HL-60 (cell line): Measurements from ENCODE around the gene PRDM1.

ENCODE experiments used
- DNase-seq, 2 experiments: peaks; one replicate each; pipeline ENCODE4 v3.0.0-alpha.2; 2010 to 2020; ENCODE audit warnings: low read depth in 1 of 2, low spot score in 1 of 2
- H3K27ac ChIP-seq: fragments of 250-450 bp; sonication (Bioruptor Pico); replicated peaks from 2 replicates; pipeline ENCODE4 v1.5.1; 2020; ENCODE audit warnings: mild to moderate bottlenecking, moderate library complexity
- H3K27me3 ChIP-seq: fragments of 250-450 bp; sonication (Bioruptor Pico); 2 replicates; pipeline ENCODE4 v1.5.1; 2021; ENCODE audit warnings: mild to moderate bottlenecking, moderate library complexity; ENCODE audit not compliant: insufficient read depth, poor library complexity, severe bottlenecking
- H3K4me3 ChIP-seq: replicated peaks from 2 replicates; pipeline ENCODE4 v1.5.1; 2011; ENCODE audit warnings: mild to moderate bottlenecking, control low read depth, low read length; ENCODE audit not compliant: insufficient read depth
- GABPA ChIP-seq: IDR thresholded peaks from 2 replicates; pipeline ENCODE4 v1.6.1; 2012; ENCODE audit warnings: low read depth
- POLR2AphosphoS5 ChIP-seq: IDR thresholded peaks from 2 replicates; pipeline ENCODE4 v1.6.1; 2012; ENCODE audit warnings: low read depth
- REST ChIP-seq: IDR thresholded peaks from 2 replicates; pipeline ENCODE4 v1.6.1; 2012; ENCODE audit warnings: low read depth; ENCODE audit not compliant: insufficient replicate concordance
- SPI1 ChIP-seq: IDR thresholded peaks from 2 replicates; pipeline ENCODE4 v1.6.1; 2012; ENCODE audit warnings: low read depth, mild to moderate bottlenecking, borderline replicate concordance
- TF ChIP-seq, protein P1 (sequence below): IDR thresholded peaks from one replicate; pipeline ENCODE4 v1.5.1; 2011; ENCODE audit warnings: low read length, control low read depth, inconsistent platforms; ENCODE audit not compliant: insufficient read depth

Gene PRDM1

GRCh38 chr6:106051226-106051625 is 34.9 kb upstream of the PRDM1 start:
- H3K4me3 ChIP-seq, result no peak overlapping the region
- DNase-seq, result no peak

GRCh38 chr6:106053484-106054205 is 32.5 kb upstream of the PRDM1 start:
- H3K4me3 ChIP-seq, result no peak overlapping the region
- no peak for DNase-seq
- TF ChIP-seq, protein P1, sequence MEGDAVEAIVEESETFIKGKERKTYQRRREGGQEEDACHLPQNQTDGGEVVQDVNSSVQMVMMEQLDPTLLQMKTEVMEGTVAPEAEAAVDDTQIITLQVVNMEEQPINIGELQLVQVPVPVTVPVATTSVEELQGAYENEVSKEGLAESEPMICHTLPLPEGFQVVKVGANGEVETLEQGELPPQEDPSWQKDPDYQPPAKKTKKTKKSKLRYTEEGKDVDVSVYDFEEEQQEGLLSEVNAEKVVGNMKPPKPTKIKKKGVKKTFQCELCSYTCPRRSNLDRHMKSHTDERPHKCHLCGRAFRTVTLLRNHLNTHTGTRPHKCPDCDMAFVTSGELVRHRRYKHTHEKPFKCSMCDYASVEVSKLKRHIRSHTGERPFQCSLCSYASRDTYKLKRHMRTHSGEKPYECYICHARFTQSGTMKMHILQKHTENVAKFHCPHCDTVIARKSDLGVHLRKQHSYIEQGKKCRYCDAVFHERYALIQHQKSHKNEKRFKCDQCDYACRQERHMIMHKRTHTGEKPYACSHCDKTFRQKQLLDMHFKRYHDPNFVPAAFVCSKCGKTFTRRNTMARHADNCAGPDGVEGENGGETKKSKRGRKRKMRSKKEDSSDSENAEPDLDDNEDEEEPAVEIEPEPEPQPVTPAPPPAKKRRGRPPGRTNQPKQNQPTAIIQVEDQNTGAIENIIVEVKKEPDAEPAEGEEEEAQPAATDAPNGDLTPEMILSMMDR, result no peak
- no peak for TF ChIP-seq POLR2AphosphoS5
- TF ChIP-seq REST, result no peak
- no peak for TF ChIP-seq SPI1
- no peak for TF ChIP-seq GABPA
- no peak overlapping the region for H3K27ac ChIP-seq
- no peaks in the 10 kb centered on the region for H3K27me3 ChIP-seq

More at GRCh38 chr6:106051226-106051625, 34.9 kb upstream of the PRDM1 start:
- no peak overlapping the region for H3K27ac ChIP-seq
- no peak for TF ChIP-seq SPI1
- no peak for TF ChIP-seq GABPA
- no peak for TF ChIP-seq POLR2AphosphoS5
- TF ChIP-seq, protein P1, result no peak
- no peak for TF ChIP-seq REST
- no peaks in the 10 kb centered on the region for H3K27me3 ChIP-seq

GRCh38 chr6:106055489-106055888 is 30.6 kb upstream of the PRDM1 start:
- Histone ChIP-seq H3K27me3 (no peaks in the 10 kb centered on the region), H3K27ac (no peak overlapping the region), H3K4me3 (no peak overlapping the region)
- DNase-seq, result no peak
- TF ChIP-seq SPI1, result no peak

DNA sequence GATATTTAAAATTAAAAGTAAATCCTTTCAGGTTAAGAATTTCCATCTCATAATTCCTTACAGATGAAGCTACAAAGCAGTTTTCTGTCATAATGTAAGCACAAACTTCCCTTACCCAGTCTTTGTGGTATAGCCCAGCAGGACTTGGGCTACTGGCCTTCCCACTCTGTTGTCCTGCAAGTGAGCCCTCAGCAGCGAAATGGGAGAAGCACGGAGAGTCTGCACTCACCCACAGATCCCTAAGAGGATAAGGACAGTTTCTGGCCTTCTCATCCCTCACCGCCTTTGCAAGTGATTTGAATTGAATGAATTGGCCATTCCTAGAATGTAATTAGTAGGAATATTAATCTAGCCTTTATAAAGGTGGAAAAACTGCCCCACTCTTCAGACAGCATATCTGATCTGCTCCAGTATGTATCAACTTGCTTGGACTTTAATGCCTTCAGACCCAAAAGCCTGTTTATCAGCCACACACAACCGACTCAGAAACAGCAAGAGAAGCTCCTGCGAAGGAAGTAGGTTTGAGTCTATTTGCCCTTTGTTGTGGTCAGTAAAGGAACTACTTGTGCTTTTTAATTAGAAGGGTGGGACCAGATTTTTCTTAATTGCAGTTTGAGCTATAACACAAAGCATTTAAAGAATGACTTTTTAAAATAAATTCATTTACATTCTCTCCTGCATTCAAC is 29.9 kb upstream of the PRDM1 start:
- TF ChIP-seq GABPA, result no peak
- TF ChIP-seq, protein P1, result no peak
- TF ChIP-seq POLR2AphosphoS5, result no peak
- TF ChIP-seq REST, result no peak
- no peak for TF ChIP-seq SPI1
- Histone ChIP-seq H3K27ac (no peak overlapping the region), H3K27me3 (no peaks in the 10 kb centered on the region), H3K4me3 (no peak overlapping the region)
- DNase-seq, result no peak
